Uterus (tissue), 2 donors: ENCODE data around the gene PREPL.

Experiments
- CTCF ChIP-seq, 4 experiments: fragments of 200-600 bp in 2 of 4; fragments of 450-650 bp in 2 of 4; sonication (generic) in 2 of 4; IDR thresholded peaks; one replicate each; pipeline ENCODE4 v1.5.1; 2016 to 2019; ENCODE audit warnings: antibody characterized with exemption in 4 of 4, mild to moderate bottlenecking in 2 of 4, moderate library complexity in 1 of 4
- POLR2A ChIP-seq, 2 donors: fragments of 450-650 bp; IDR thresholded peaks; one replicate each; pipeline ENCODE4 v1.6.1; 2016; ENCODE audit warnings: antibody characterized with exemption in 2 of 2, mild to moderate bottlenecking in 1 of 2, moderate library complexity in 1 of 2

- no peak for TF ChIP-seq CTCF (IDR thresholded peaks at IDR 0.05)
- no peak for TF ChIP-seq POLR2A (IDR thresholded peaks at IDR 0.05)
Measured at GRCh38 chr2:44367591-44367990, 6.3 kb upstream of the PREPL start.
